K562 (cell line): ENCODE measurements around the gene SHISA9. TPM values are rescaled to one million over a fixed set of nuclear protein-coding genes. Genes with fewer than 3 reads are reported as not detected.
A peak's percentile ranks its signal among the peaks of the same experiment; 100 is the strongest.

Source experiments
- ATF3 ChIP-seq, 2 experiments: fragments of 450-650 bp in 1 of 2; sonication (generic) in 1 of 2; formaldehyde crosslinking in 1 of 2; IDR thresholded peaks in 1 of 2; conservative IDR thresholded peaks in 1 of 2; 2 replicates each; pipeline versions ENCODE4 v1.6.1 to v1.8.1; 2016 to 2023; ENCODE audit warnings: mild to moderate bottlenecking in 2 of 2, moderate library complexity in 2 of 2, inconsistent platforms in 1 of 2, missing genetic modification reagents in 1 of 2
- GATAD2B ChIP-seq: fragments of 450-650 bp; IDR thresholded peaks from 2 replicates; pipeline ENCODE4 v1.6.1; 2017; ENCODE audit warnings: mild to moderate bottlenecking, borderline replicate concordance
- GTF2A2 ChIP-seq: IDR thresholded peaks from 2 replicates; pipeline ENCODE4 v1.6.1; 2016; ENCODE audit warnings: mild to moderate bottlenecking, missing genetic modification characterization, missing compliant biosample characterization
- HDAC2 ChIP-seq: fragments of 450-650 bp; IDR thresholded peaks from 2 replicates; pipeline ENCODE4 v1.6.1; 2016; ENCODE audit warnings: mild to moderate bottlenecking
- HDAC6 ChIP-seq: IDR thresholded peaks from 2 replicates; pipeline ENCODE4 v1.6.1; 2012; ENCODE audit warnings: low read depth, mild to moderate bottlenecking, control low read depth, inconsistent platforms, low read length, moderate library complexity
- HNRNPUL1 ChIP-seq: fragments of 200-400 bp; formaldehyde crosslinking; IDR thresholded peaks from 2 replicates; pipeline ENCODE4 v1.6.1; 2017; ENCODE audit warnings: low read length
- KAT8 ChIP-seq: fragments of 450-650 bp; IDR thresholded peaks from 2 replicates; pipeline ENCODE4 v1.6.1; 2016; ENCODE audit warnings: low read depth, mild to moderate bottlenecking
- MYNN ChIP-seq, 2 experiments: sonication (generic); formaldehyde crosslinking in 1 of 2; IDR thresholded peaks; 2 replicates each; pipeline versions ENCODE4 v1.5.0 to v1.6.1; 2016 to 2020; ENCODE audit warnings: antibody characterized with exemption in 1 of 2, missing genetic modification reagents in 1 of 2
- NFIX ChIP-seq: fragments of 250-450 bp; sonication (Bioruptor Pico); IDR thresholded peaks from 2 replicates; pipeline ENCODE4 v1.4.0; 2020; ENCODE audit warnings: low read depth, mild to moderate bottlenecking, moderate library complexity
- POU5F1 ChIP-seq: fragments of 150-350 bp; IDR thresholded peaks from 2 replicates; pipeline ENCODE4 v1.6.1; 2014; ENCODE audit warnings: borderline replicate concordance, low read length, low read depth, mild to moderate bottlenecking; ENCODE audit not compliant: partially characterized antibody
- RBM22 ChIP-seq: fragments of 200-400 bp; formaldehyde crosslinking; IDR thresholded peaks from 2 replicates; pipeline ENCODE4 v1.6.1; 2018; ENCODE audit warnings: low read length, low read depth; ENCODE audit not compliant: poor library complexity, severe bottlenecking
- SAP30 ChIP-seq: fragments of 200-600 bp; sonication (generic); IDR thresholded peaks from 2 replicates; pipeline ENCODE4 v1.6.1; 2012; ENCODE audit warnings: borderline replicate concordance, low read depth, mild to moderate bottlenecking, moderate library complexity, low read length, control low read depth, inconsistent platforms; ENCODE audit not compliant: insufficient read depth, poor library complexity, severe bottlenecking
- SIN3B ChIP-seq: fragments of 450-650 bp; IDR thresholded peaks from 2 replicates; pipeline ENCODE4 v1.6.1; 2017; ENCODE audit warnings: low read depth, mild to moderate bottlenecking, moderate library complexity
- SNRNP70 ChIP-seq: fragments of 200-400 bp; formaldehyde crosslinking; optimal IDR thresholded peaks from 2 replicates; pipeline ENCODE3; 2017; ENCODE audit warnings: low read depth, low read length
- STAT5A ChIP-seq: IDR thresholded peaks from 2 replicates; pipeline ENCODE4 v1.6.1; 2012; ENCODE audit warnings: low read length, inconsistent platforms, borderline replicate concordance
- TAL1 ChIP-seq: fragments of 450-650 bp; IDR thresholded peaks from 2 replicates; pipeline ENCODE4 v1.6.1; 2016; ENCODE audit warnings: mild to moderate bottlenecking
- TCFL5 ChIP-seq: fragments of 250-450 bp; sonication (Bioruptor Pico); conservative IDR thresholded peaks from 2 replicates; pipeline ENCODE4 v1.6.1; 2021; ENCODE audit warnings: mild to moderate bottlenecking, moderate library complexity, matching md5 sums
- ZKSCAN1 ChIP-seq: fragments of 150-350 bp; IDR thresholded peaks from 2 replicates; pipeline ENCODE4 v1.6.1; 2016; ENCODE audit warnings: low read depth, low read length
- ZKSCAN3 ChIP-seq: fragments of 250-450 bp; sonication (Bioruptor Pico); IDR thresholded peaks from 2 replicates; pipeline ENCODE4 v1.4.0; 2020
- ZNF143 ChIP-seq: sonication (generic); formaldehyde crosslinking; IDR thresholded peaks from 2 replicates; pipeline ENCODE4 v1.9.0; 2022; ENCODE audit warnings: mild to moderate bottlenecking, missing genetic modification reagents
- ZNF165 ChIP-seq: fragments of 250-450 bp; sonication (Bioruptor Pico); IDR thresholded peaks from 2 replicates; pipeline ENCODE4 v1.4.0; 2020; ENCODE audit warnings: borderline replicate concordance
- ZNF197 ChIP-seq: fragments of 200-800 bp; sonication (Bioruptor generic); IDR thresholded peaks from 2 replicates; pipeline ENCODE4 v1.6.1; 2016; ENCODE audit warnings: low read depth, missing genetic modification characterization, missing compliant biosample characterization
- ZNF408 ChIP-seq: fragments of 250-450 bp; sonication (Bioruptor Pico); IDR thresholded peaks from 2 replicates; pipeline ENCODE4 v1.4.0; 2020; ENCODE audit warnings: low read depth, mild to moderate bottlenecking, moderate library complexity
- ZNF444 ChIP-seq: fragments of 250-450 bp; sonication (Bioruptor Pico); IDR thresholded peaks from 2 replicates; pipeline ENCODE4 v1.4.0; 2020; ENCODE audit warnings: mild to moderate bottlenecking, moderate library complexity
- ZNF668 ChIP-seq: fragments of 250-450 bp; sonication (Bioruptor Pico); IDR thresholded peaks from 2 replicates; pipeline ENCODE4 v1.8.0; 2022; ENCODE audit warnings: mild to moderate bottlenecking, inconsistent platforms
- ZNF695 ChIP-seq: fragments of 450-650 bp; formaldehyde crosslinking; IDR thresholded peaks from 2 replicates; pipeline ENCODE4 v1.4.0; 2020; ENCODE audit warnings: mild to moderate bottlenecking, moderate library complexity
- ZNF699 ChIP-seq: fragments of 250-450 bp; sonication (Bioruptor Pico); IDR thresholded peaks from 2 replicates; pipeline ENCODE4 v1.8.0; 2021; ENCODE audit warnings: mild to moderate bottlenecking, moderate library complexity; ENCODE audit not compliant: insufficient replicate concordance
- ZNF717 ChIP-seq: fragments of 250-450 bp; sonication (Bioruptor Pico); IDR thresholded peaks from 2 replicates; pipeline ENCODE4 v1.5.0; 2021
- ZNF780A ChIP-seq: fragments of 250-450 bp; sonication (Bioruptor Pico); IDR thresholded peaks from 2 replicates; pipeline ENCODE4 v1.5.0; 2021; ENCODE audit warnings: mild to moderate bottlenecking
- polyA plus RNA-seq, 8 experiments: library from polyadenylated mRNA; depleted of rRNA in 4 of 8; stranded (reverse) in 5 of 8; unstranded in 3 of 8; fragments of >200 nt; fragmentation: Nextera tagmentation in 2 of 8; fragmentation: Illumina TruSeq in 1 of 8; extraction: Ambion mirVana in 2 of 8; extraction: Trizol in 1 of 8; gene quantifications; 2 replicates each; pipeline versions ENCODE4 v1.2.1 to v1.2.3, GENCODE V29; 2011 to 2014; ENCODE audit warnings: inconsistent platforms in 1 of 8, missing spikeins in 1 of 8
- total RNA-seq, 7 experiments: library from RNA; depleted of rRNA in 6 of 7; stranded (reverse); fragments of >200 nt in 6 of 7; fragmentation: Illumina TruSeq in 2 of 7; extraction: Trizol in 2 of 7; gene quantifications; 2 replicates each; pipeline versions ENCODE4 v1.2.1 to v1.2.3, GENCODE V29; 2011 to 2021; ENCODE audit warnings: low replicate concordance in 1 of 7
- TF ChIP-seq, protein P1 (sequence below): sonication (generic); formaldehyde crosslinking; IDR thresholded peaks from 2 replicates; pipeline ENCODE4 v1.9.0; 2022; ENCODE audit warnings: mild to moderate bottlenecking, missing genetic modification reagents

SHISA9 gene
- total and polyA plus RNA-seq, 9 of the 15 experiments (the other 6 are each of a cell fraction or from before 2014, with no cell fraction given): under 0.01 to 0.16 (median 0.01) TPM; not detected in 6

- no peak for TF ChIP-seq TCFL5 (CRISPR knock-in tag)
- TF ChIP-seq NFIX (CRISPR knock-in tag): no peak
- no peak for TF ChIP-seq POU5F1
- 0 out of 2 replicates have a peak, but pooled peaks have one; percentile 46 for TF ChIP-seq MYNN (IDR thresholded peaks at IDR 0.05)
- TF ChIP-seq MYNN (CRISPR knock-in tag; IDR thresholded peaks at IDR 0.05): no peak
- TF ChIP-seq ZNF444: no peak
- no peak for TF ChIP-seq HDAC6
- no peak for TF ChIP-seq ZNF143 (CRISPR knock-in tag)
- TF ChIP-seq ZKSCAN3: no peak
- TF ChIP-seq TAL1: peak; percentile 26; the same call in 1 of the 2 replicates
- no peak for TF ChIP-seq STAT5A
- TF ChIP-seq ZNF197: 0 out of 2 replicates have a peak, but pooled peaks have one; percentile 46
- no peak for TF ChIP-seq ATF3 (IDR thresholded peaks at IDR 0.05)
- no peak for TF ChIP-seq ATF3 (CRISPR knock-in tag; conservative IDR thresholded peaks at IDR 0.05)
- no peak for TF ChIP-seq GATAD2B
- no peak for TF ChIP-seq ZNF695 (CRISPR knock-in tag)
- no peak for TF ChIP-seq HDAC2
- no peak for TF ChIP-seq ZNF780A
- TF ChIP-seq SAP30: no peak
- no peak for TF ChIP-seq GTF2A2 (tag)
- no peak for TF ChIP-seq ZNF165 (CRISPR knock-in tag)
- TF ChIP-seq ZKSCAN1: no peak
- TF ChIP-seq KAT8: no peak
- TF ChIP-seq SNRNP70: no peak
- TF ChIP-seq, protein P1, sequence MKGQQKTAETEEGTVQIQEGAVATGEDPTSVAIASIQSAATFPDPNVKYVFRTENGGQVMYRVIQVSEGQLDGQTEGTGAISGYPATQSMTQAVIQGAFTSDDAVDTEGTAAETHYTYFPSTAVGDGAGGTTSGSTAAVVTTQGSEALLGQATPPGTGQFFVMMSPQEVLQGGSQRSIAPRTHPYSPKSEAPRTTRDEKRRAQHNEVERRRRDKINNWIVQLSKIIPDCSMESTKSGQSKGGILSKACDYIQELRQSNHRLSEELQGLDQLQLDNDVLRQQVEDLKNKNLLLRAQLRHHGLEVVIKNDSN (CRISPR knock-in tag): no peak
- no peak for TF ChIP-seq RBM22
- TF ChIP-seq HNRNPUL1: no peak
- no peak for TF ChIP-seq ZNF408 (CRISPR knock-in tag)
- TF ChIP-seq ZNF717 (CRISPR knock-in tag): no peak
- no peak for TF ChIP-seq ZNF668
- TF ChIP-seq SIN3B: no peak
- TF ChIP-seq ZNF699 (CRISPR knock-in tag): no peak
Measured at GRCh38 chr16:12869698-12870427, 31.5 kb upstream of the SHISA9 start (continued).
